H9 (cell line): ENCODE measurements around the gene PHEX. TPM values are rescaled to one million over a fixed set of nuclear protein-coding genes. Genes with fewer than 3 reads are reported as not detected.
A peak's percentile ranks its signal among the peaks of the same experiment; 100 is the strongest.

Source experiments
- DNase-seq: peaks from one replicate; pipeline ENCODE4 v3.0.0-alpha.2; 2017
- H2AFZ ChIP-seq: one replicate; pipeline ENCODE4 v1.6.1; 2013; ENCODE audit warnings: mild to moderate bottlenecking, low read length, control low read depth, moderate library complexity
- H2AK5ac ChIP-seq: 2 replicates; pipeline ENCODE4 v1.6.1; 2013; ENCODE audit warnings: low read length, control low read depth, mixed read lengths; ENCODE audit not compliant: insufficient read length
- H2BK120ac ChIP-seq: one replicate; pipeline ENCODE4 v1.6.1; 2013; ENCODE audit warnings: low read depth, mild to moderate bottlenecking, low read length, control low read depth, inconsistent platforms; ENCODE audit not compliant: poor library complexity, severe bottlenecking
- H2BK12ac ChIP-seq: 2 replicates; pipeline ENCODE4 v1.6.1; 2013; ENCODE audit warnings: low read length, control low read depth, mixed read lengths, low read depth; ENCODE audit not compliant: insufficient read length
- H2BK15ac ChIP-seq: 2 replicates; pipeline ENCODE4 v1.6.1; 2013; ENCODE audit warnings: low read depth, low read length, control low read depth
- H2BK20ac ChIP-seq: one replicate; pipeline ENCODE4 v1.6.1; 2013; ENCODE audit warnings: low read depth, mild to moderate bottlenecking, low read length, control low read depth, inconsistent platforms; ENCODE audit not compliant: poor library complexity, severe bottlenecking
- H2BK5ac ChIP-seq: 2 replicates; pipeline ENCODE4 v1.6.1; 2013; ENCODE audit warnings: low read length, control low read depth, mixed read lengths; ENCODE audit not compliant: insufficient read length
- H3K14ac ChIP-seq: 2 replicates; pipeline ENCODE4 v1.6.1; 2013; ENCODE audit warnings: low read length, control low read depth; ENCODE audit not compliant: insufficient read depth
- H3K18ac ChIP-seq: 2 replicates; pipeline ENCODE4 v1.6.1; 2013; ENCODE audit warnings: low read depth, mild to moderate bottlenecking, mixed read lengths, low read length, control low read depth; ENCODE audit not compliant: insufficient read length
- H3K23ac ChIP-seq: 2 replicates; pipeline ENCODE4 v1.6.1; 2013; ENCODE audit warnings: low read length, control low read depth, mixed read lengths, low read depth; ENCODE audit not compliant: insufficient read length
- H3K23me2 ChIP-seq: 2 replicates; pipeline ENCODE4 v1.6.1; 2013; ENCODE audit warnings: low read depth, mild to moderate bottlenecking, mixed read lengths, low read length, control low read depth; ENCODE audit not compliant: insufficient read length, poor library complexity, severe bottlenecking
- H3K27ac ChIP-seq: 2 replicates; pipeline ENCODE4 v1.5.1; 2013; ENCODE audit warnings: low read length, control low read depth, mixed read lengths, low read depth; ENCODE audit not compliant: insufficient read length
- H3K27me3 ChIP-seq: 2 replicates; pipeline ENCODE4 v1.6.1; 2013; ENCODE audit warnings: low read length, control low read depth, inconsistent platforms; ENCODE audit not compliant: insufficient read depth
- H3K4ac ChIP-seq: 2 replicates; pipeline ENCODE4 v1.6.1; 2013; ENCODE audit warnings: low read depth, mild to moderate bottlenecking, control low read depth, inconsistent platforms, low read length, moderate library complexity
- H3K4me1 ChIP-seq: 2 replicates; pipeline ENCODE4 v1.6.1; 2013; ENCODE audit warnings: low read length, control low read depth, inconsistent platforms; ENCODE audit not compliant: insufficient read depth
- H3K4me2 ChIP-seq: 2 replicates; pipeline ENCODE4 v1.6.1; 2013; ENCODE audit warnings: low read length, control low read depth, mixed read lengths; ENCODE audit not compliant: insufficient read length, insufficient read depth
- H3K56ac ChIP-seq: 2 replicates; pipeline ENCODE4 v1.6.1; 2013; ENCODE audit warnings: low read depth, mild to moderate bottlenecking, mixed read lengths, low read length, control low read depth; ENCODE audit not compliant: insufficient read length
- H3K79me1 ChIP-seq: 2 replicates; pipeline ENCODE4 v1.6.1; 2013; ENCODE audit warnings: low read depth, mild to moderate bottlenecking, moderate library complexity, low read length, control low read depth, inconsistent platforms; ENCODE audit not compliant: insufficient read depth, poor library complexity, severe bottlenecking
- H3K79me2 ChIP-seq: 2 replicates; pipeline ENCODE4 v1.6.1; 2013; ENCODE audit warnings: low read length, control low read depth, inconsistent platforms; ENCODE audit not compliant: insufficient read depth
- H3K9ac ChIP-seq: 2 replicates; pipeline ENCODE4 v1.6.1; 2013; ENCODE audit warnings: low read length, control low read depth, mixed read lengths; ENCODE audit not compliant: insufficient read length; ENCODE audit errors: extremely low read depth
- H3K9me3 ChIP-seq: one replicate; pipeline ENCODE4 v1.6.1; 2013; ENCODE audit warnings: low read depth, low read length, inconsistent platforms; ENCODE audit not compliant: control insufficient read depth
- H3T11ph ChIP-seq: one replicate; pipeline ENCODE4 v1.6.1; 2013; ENCODE audit warnings: mild to moderate bottlenecking, low read length, control low read depth, inconsistent platforms
- H4K20me1 ChIP-seq: one replicate; pipeline ENCODE4 v1.6.1; 2013; ENCODE audit not compliant: control insufficient read depth, insufficient read length, insufficient read depth
- H4K5ac ChIP-seq: 2 replicates; pipeline ENCODE4 v1.6.1; 2013; ENCODE audit warnings: low read depth, mild to moderate bottlenecking, mixed read lengths, low read length, control low read depth; ENCODE audit not compliant: insufficient read length
- H4K8ac ChIP-seq: replicated peaks from 2 replicates; pipeline ENCODE4 v1.6.1; 2013; ENCODE audit warnings: low read length, control low read depth, mixed read lengths, low read depth; ENCODE audit not compliant: insufficient read length
- H4K91ac ChIP-seq: 2 replicates; pipeline ENCODE4 v1.6.1; 2013; ENCODE audit warnings: low read depth, mild to moderate bottlenecking, moderate library complexity, mixed read lengths, low read length, control low read depth; ENCODE audit not compliant: insufficient read length
- H3K27ac Mint-ChIP-seq, 3 experiments: 2 replicates in 2 of 3; 3 replicates in 1 of 3; pipeline ENCODE4 v1.8.0; 2020 to 2021; ENCODE audit warnings: mixed read lengths in 3 of 3, mild to moderate bottlenecking in 1 of 3, moderate library complexity in 1 of 3
- H3K27me3 Mint-ChIP-seq: 2 replicates; pipeline ENCODE4 v1.8.0; 2021; ENCODE audit warnings: low read depth, mild to moderate bottlenecking, moderate library complexity, mixed read lengths
- H3K36me3 Mint-ChIP-seq, 3 experiments: 2 replicates in 2 of 3; 3 replicates in 1 of 3; pipeline ENCODE4 v1.8.0; 2020 to 2021; ENCODE audit warnings: low read depth in 3 of 3, mixed read lengths in 3 of 3; ENCODE audit not compliant: insufficient read depth in 1 of 3
- H3K4me1 Mint-ChIP-seq, 2 experiments: 2 replicates each; pipeline ENCODE4 v1.8.0; 2020; ENCODE audit warnings: mixed read lengths in 2 of 2
- H3K4me3 Mint-ChIP-seq, 2 experiments: 2 replicates in 1 of 2; 3 replicates in 1 of 2; pipeline ENCODE4 v1.8.0; 2020 to 2021; ENCODE audit warnings: mild to moderate bottlenecking in 2 of 2, mixed read lengths in 2 of 2, moderate library complexity in 1 of 2
- H3K9me3 Mint-ChIP-seq, 2 experiments: 2 replicates in 1 of 2; 3 replicates in 1 of 2; pipeline ENCODE4 v1.8.0; 2020; ENCODE audit warnings: mild to moderate bottlenecking in 2 of 2, mixed read lengths in 2 of 2, moderate library complexity in 1 of 2
- WGBS: extraction: QIAGEN DNeasy Blood & Tissue Kit; methylation state at CpG from one replicate; pipeline ENCODE4 v1.1.7; 2013; ENCODE audit warnings: missing lambda C conversion rate, low lambda C conversion rate, mixed read lengths; ENCODE audit not compliant: insufficient read length; ENCODE audit errors: extremely low coverage; 5-methylcytosine and 5-hydroxymethylcytosine counted together
- total RNA-seq: library from RNA; stranded (reverse); gene quantifications from 2 replicates; pipeline ENCODE4 v1.2.1, GENCODE V29; 2021
- TF ChIP-seq, protein P1 (sequence below): fragments of 200-600 bp; sonication (generic); conservative IDR thresholded peaks from 3 replicates; pipeline ENCODE4 v1.8.0; 2021; ENCODE audit warnings: antibody characterized with exemption, mild to moderate bottlenecking

The PHEX gene
- total RNA-seq, 1 experiment from 2014 or later = 0.11 TPM

DNA sequence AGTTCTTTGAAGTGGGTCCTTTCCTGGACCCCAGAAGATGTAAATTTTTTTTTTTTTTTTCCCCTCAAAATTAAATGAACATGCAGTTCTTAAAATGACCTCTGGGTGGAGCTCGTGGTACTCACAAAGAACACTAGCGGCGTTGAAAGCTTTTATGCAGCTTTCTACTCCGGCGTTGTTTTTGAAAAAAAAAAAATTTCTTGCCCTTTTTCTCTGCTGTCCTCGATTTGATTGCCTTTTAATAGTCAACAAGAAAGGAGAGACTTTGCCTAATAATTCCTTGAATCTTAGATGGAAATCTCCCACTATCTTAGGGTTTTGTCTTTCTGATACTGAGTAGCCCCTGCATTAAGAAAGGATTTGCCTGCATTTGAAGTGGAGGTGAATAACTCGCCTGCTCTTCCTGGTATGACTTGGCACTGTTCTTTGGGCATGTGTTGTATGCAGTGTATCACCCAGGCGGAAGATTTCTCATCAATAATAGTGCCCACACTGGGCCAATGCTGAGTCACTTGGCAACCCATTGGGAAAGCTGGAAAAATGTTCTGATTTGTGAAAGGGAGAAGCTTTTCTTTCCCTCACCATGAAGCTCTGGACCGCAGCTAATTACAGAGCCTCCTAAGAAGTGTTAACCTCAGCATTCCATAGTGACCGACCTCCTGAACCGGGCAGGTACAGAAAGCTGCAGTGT is 104.0 kb downstream of the PHEX start:
- Histone ChIP-seq H3K4me2 (no peak overlapping the region), H4K91ac (no peak overlapping the region), H2AK5ac (no peak overlapping the region), H2BK15ac (no peak overlapping the region), H3K23ac (no peak overlapping the region), H3K79me1 (no peaks in the 10 kb centered on the region), H3K56ac (no peak overlapping the region), H4K8ac (no peak overlapping the region), H2AFZ (no peak overlapping the region), H3K14ac (no peak overlapping the region), H4K5ac (no peak overlapping the region), H3K79me2 (no peaks in the 10 kb centered on the region), H3K9me3 (no peaks in the 10 kb centered on the region), H2BK5ac (no peak overlapping the region), H3K9ac (no peak overlapping the region), H3T11ph (no peak overlapping the region), H3K4me1 (peaks cover 4% of the 10 kb centered on the region; the same call in 1 of the 2 replicates), H3K4ac (no peak overlapping the region), H3K23me2 (no peaks in the 10 kb centered on the region), H2BK120ac (no peak overlapping the region), H3K27ac (no peak overlapping the region), H4K20me1 (no peaks in the 10 kb centered on the region), H3K27me3 (no peaks in the 10 kb centered on the region), H2BK12ac (no peak overlapping the region), H2BK20ac (no peak overlapping the region), H3K18ac (no peak overlapping the region)
- WGBS = no CpG with 5 or more reads among the region's 11 CpGs
- Mint-ChIP-seq H3K36me3 (no peaks in the 10 kb centered on the region), H3K27ac (no peak overlapping the region), H3K4me3 (no peak overlapping the region), H3K9me3 (peaks cover 0 to 33% of the 10 kb centered on the region in 2 experiments; a peak in 3 of 5 replicates), H3K4me1 (peaks cover 28 to 40% of the 10 kb centered on the region in 2 experiments), H3K27me3 (no peaks in the 10 kb centered on the region)
- TF ChIP-seq, protein P1, sequence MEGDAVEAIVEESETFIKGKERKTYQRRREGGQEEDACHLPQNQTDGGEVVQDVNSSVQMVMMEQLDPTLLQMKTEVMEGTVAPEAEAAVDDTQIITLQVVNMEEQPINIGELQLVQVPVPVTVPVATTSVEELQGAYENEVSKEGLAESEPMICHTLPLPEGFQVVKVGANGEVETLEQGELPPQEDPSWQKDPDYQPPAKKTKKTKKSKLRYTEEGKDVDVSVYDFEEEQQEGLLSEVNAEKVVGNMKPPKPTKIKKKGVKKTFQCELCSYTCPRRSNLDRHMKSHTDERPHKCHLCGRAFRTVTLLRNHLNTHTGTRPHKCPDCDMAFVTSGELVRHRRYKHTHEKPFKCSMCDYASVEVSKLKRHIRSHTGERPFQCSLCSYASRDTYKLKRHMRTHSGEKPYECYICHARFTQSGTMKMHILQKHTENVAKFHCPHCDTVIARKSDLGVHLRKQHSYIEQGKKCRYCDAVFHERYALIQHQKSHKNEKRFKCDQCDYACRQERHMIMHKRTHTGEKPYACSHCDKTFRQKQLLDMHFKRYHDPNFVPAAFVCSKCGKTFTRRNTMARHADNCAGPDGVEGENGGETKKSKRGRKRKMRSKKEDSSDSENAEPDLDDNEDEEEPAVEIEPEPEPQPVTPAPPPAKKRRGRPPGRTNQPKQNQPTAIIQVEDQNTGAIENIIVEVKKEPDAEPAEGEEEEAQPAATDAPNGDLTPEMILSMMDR = peak; percentile 84
- no peak for DNase-seq
